HK-2 (cell line): ENCODE measurements around the gene SLITRK2.

Source experiments
- DNase-seq: peaks from one replicate; pipeline ENCODE4 v3.0.0-alpha.2; 2018; ENCODE audit not compliant: unreplicated experiment

SLITRK2 gene

DNA sequence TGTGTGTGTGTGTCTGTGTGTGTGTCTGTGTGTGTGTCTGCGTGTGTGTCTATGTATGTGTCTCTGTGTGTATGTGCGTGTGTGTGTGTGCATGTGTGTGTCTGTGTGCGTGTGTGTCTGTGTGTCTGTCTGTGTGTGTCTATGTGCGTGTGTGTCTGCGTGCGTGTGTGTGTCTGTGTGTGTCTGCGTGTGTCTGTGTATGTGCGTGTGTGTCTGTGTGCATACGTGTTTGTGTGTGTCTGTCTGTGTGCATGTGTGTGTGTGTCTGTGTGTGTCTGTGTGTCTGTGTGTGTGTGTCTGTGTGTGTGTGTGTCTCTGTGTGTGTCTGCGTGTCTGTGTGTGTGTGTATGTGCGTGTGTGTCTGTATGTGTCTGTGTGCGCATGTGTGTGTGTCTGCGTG is 35.6 kb downstream of the SLITRK2 start:
- no peak for DNase-seq

DNA sequence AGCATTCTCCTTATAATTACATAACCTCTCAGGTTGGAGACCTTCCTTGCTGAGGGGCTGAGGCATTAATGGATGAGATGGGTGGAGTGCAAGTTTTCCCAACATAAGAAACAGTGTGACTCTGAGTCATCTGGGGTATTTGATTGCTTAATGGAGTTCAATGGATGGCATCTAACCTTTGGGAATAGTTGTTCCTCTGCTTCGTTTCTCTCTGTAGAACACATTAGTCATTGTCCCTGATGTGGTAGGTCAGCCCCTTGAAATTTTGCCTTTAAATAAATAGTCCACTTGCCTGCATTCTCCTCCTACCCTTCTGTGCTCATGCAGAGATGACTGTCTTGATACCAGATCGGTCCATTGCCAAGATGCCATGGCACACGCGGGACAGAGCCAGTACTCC is 38.6 kb downstream of the SLITRK2 start:
- DNase-seq: no peak

DNA sequence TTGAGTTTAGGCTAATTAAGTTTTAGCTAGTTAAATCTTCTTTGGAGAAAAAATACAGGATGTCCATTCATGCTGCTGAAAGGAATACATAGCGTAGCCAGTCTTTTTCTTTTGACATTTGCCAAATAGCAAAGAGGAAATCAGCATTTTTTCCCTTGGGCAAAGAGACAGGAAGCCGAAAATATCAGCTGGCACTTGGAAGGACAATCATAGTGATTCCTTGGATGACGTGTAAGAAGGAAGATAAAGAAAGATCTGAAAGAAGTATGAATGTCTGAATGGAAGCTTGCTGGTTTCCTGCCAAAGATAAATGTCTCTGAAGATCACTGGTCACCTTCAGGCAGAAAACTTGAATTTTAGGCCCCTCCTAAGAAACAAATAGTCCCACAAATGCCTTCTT is 44.2 kb downstream of the SLITRK2 start:
- no peak for DNase-seq

DNA sequence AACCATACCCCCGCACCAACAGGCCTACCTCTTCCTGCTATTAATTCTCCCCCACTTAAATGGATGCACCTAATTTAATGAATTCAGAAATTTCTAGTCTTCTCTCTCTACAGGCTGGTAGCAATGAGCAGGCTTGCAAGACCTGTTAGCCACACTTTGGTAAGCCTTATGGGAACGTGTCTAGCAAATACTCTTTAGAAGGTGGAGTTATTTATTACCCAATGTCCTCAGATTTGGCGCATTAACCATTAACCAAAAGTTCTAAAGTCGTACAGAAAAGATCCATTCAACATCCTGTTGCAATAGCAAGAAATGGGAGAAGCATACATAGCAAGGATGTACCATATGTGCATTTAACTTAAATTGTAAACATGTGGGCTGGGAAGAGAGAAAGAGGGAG is 47.5 kb downstream of the SLITRK2 start:
- DNase-seq: no peak
